Measurements from ENCODE around the gene MYL2.

Gene MYL2

DNA sequence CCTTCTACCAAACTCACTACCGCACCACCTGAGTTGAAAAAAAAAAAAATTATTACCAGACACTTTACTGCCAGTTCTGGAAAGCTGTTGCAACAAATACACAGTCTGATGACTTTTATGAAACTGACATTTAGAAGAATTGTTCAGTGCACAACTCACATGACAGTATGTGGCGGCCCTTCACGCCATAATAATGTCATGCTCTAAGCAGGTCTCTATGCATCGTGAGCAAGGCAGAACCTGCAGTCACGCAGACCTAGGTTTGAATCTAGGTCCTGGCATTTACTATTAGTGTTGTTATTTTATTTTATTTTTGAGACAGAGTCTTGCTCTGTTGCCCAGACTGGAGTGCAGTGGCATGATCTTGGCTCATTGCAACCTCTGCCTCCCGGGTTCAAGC lies 8.1 kb downstream of the MYL2 start:
- Histone ChIP-seq H3K9me2 (replicated peaks; ENCODE audit: control insufficient read depth, low read length) (no peaks in the 10 kb centered on the region), H3K36me3 (ENCODE audit: control insufficient read depth, low read length) (no peaks in the 10 kb centered on the region), H3K27ac (ENCODE audit: low read depth, low read length) (no peak overlapping the region), H3K79me2 (ENCODE audit: control insufficient read depth, low read length) (no peaks in the 10 kb centered on the region), H4K20me1 (ENCODE audit: control insufficient read depth, insufficient read depth, low read depth, low read length) (no peaks in the 10 kb centered on the region), H3K27me3 (ENCODE audit: control insufficient read depth, low read length) (no peaks in the 10 kb centered on the region), H3K4me2 (ENCODE audit: low read length) (no peak overlapping the region), H3K9me3 (ENCODE audit: control insufficient read depth, insufficient read depth, low read length) (no peaks in the 10 kb centered on the region), H3K4me1 (ENCODE audit: control insufficient read depth, low read length) (peaks cover 16% of the 10 kb centered on the region), H3K4me3 (ENCODE audit: low read length) (no peak overlapping the region), H3F3A (ENCODE audit: control insufficient read depth, insufficient read depth) (no peaks in the 10 kb centered on the region)
- TF ChIP-seq, protein P1, sequence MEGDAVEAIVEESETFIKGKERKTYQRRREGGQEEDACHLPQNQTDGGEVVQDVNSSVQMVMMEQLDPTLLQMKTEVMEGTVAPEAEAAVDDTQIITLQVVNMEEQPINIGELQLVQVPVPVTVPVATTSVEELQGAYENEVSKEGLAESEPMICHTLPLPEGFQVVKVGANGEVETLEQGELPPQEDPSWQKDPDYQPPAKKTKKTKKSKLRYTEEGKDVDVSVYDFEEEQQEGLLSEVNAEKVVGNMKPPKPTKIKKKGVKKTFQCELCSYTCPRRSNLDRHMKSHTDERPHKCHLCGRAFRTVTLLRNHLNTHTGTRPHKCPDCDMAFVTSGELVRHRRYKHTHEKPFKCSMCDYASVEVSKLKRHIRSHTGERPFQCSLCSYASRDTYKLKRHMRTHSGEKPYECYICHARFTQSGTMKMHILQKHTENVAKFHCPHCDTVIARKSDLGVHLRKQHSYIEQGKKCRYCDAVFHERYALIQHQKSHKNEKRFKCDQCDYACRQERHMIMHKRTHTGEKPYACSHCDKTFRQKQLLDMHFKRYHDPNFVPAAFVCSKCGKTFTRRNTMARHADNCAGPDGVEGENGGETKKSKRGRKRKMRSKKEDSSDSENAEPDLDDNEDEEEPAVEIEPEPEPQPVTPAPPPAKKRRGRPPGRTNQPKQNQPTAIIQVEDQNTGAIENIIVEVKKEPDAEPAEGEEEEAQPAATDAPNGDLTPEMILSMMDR (IDR thresholded peaks at IDR 0.05; ENCODE audit: low read depth, low read length, poor library complexity, severe bottlenecking): no peak
- TF ChIP-seq EZH2phosphoT487 (IDR thresholded peaks at IDR 0.05; ENCODE audit: borderline replicate concordance, low read length): no peak

DNA sequence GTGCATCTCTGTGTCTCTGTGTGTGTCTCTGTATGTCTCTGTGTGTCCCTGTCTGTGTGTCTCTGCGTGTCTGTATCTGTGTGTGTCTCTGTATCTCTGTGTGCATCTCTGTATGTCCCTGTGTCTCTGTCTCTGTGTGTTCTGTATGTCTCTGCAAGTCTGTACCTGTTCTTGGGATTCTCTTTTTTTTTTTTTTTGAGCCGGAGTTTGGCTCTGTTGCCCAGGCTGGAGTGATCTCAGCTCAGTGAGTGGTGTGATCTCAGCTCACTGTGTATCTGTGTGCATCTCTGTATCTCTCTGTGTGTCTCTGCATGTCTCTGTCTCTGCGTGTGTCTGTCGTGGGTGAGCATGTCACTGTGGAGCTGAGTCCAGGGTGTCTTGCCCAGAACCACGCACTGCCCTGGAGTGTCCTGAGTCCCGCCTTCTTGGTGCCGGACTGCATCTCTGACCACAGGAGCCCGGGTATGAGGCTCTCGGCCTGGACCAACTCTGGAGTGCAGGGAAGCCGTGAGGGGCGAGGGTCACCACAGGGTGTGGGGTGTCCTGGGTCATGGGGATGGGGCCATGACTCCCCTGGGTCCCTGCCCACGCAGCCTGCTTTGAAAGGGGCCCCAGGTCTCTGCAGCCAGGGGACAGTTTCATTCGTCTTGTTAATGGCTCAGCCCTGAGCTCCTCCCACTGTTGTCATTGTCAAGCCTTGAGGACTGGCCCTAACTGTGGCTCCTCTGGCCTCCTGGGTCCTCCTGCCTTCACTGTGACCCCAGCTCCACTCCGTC lies 11.8 kb downstream of the MYL2 start:
- H3K27me3 ChIP-seq (ENCODE audit: control insufficient read depth, low read length): no peaks in the 10 kb centered on the region
- no peak overlapping the region for H3K4me2 ChIP-seq (ENCODE audit: low read length)
- no peaks in the 10 kb centered on the region for H3K9me2 ChIP-seq (replicated peaks; ENCODE audit: control insufficient read depth, low read length)
- no peaks in the 10 kb centered on the region for H3K79me2 ChIP-seq (ENCODE audit: control insufficient read depth, low read length)
- peaks cover 5% of the 10 kb centered on the region; the same call in 1 of the 2 replicates for H3F3A ChIP-seq (ENCODE audit: control insufficient read depth, insufficient read depth)
- no peaks in the 10 kb centered on the region for H3K36me3 ChIP-seq (ENCODE audit: control insufficient read depth, low read length)
- H3K4me3 ChIP-seq (ENCODE audit: low read length): no peak overlapping the region
- H3K9me3 ChIP-seq (ENCODE audit: control insufficient read depth, insufficient read depth, low read length): no peaks in the 10 kb centered on the region
- no peak for TF ChIP-seq EZH2phosphoT487 (IDR thresholded peaks at IDR 0.05; ENCODE audit: borderline replicate concordance, low read length)
- TF ChIP-seq, protein P1 (IDR thresholded peaks at IDR 0.05; ENCODE audit: low read depth, low read length, poor library complexity, severe bottlenecking): no peak
- H3K4me1 ChIP-seq (ENCODE audit: control insufficient read depth, low read length): peaks cover 22% of the 10 kb centered on the region
- no peak overlapping the region for H3K27ac ChIP-seq (ENCODE audit: low read depth, low read length)
- no peaks in the 10 kb centered on the region for H4K20me1 ChIP-seq (ENCODE audit: control insufficient read depth, insufficient read depth, low read depth, low read length)

DNA sequence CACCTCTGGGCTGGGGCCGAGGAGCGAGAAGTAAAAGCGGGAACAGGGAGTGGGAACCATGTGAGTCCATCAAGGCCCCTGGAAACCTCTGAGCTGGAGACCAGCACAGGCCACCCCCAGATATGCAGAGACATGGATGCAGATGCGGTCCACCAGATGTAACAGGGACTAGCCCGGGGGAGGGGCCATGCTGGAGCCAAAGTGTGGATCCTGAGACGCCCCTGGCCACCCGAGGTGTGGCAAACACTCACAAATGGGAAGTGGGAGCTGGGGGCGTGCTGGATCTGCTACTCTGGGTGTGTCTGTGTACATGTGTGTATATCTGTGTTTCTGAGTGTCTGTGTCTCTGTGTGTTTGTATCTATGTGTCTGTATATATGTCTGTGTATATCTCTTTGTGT lies 12.8 kb downstream of the MYL2 start:
- Histone ChIP-seq H3K4me1 (ENCODE audit: control insufficient read depth, low read length) (peaks cover 13% of the 10 kb centered on the region), H3F3A (ENCODE audit: control insufficient read depth, insufficient read depth) (peaks cover 5% of the 10 kb centered on the region; the same call in 1 of the 2 replicates), H3K36me3 (ENCODE audit: control insufficient read depth, low read length) (no peaks in the 10 kb centered on the region), H3K4me3 (ENCODE audit: low read length) (no peak overlapping the region), H3K4me2 (ENCODE audit: low read length) (no peak overlapping the region), H3K9me2 (replicated peaks; ENCODE audit: control insufficient read depth, low read length) (no peaks in the 10 kb centered on the region), H3K9me3 (ENCODE audit: control insufficient read depth, insufficient read depth, low read length) (no peaks in the 10 kb centered on the region), H3K27ac (ENCODE audit: low read depth, low read length) (no peak overlapping the region), H4K20me1 (ENCODE audit: control insufficient read depth, insufficient read depth, low read depth, low read length) (no peaks in the 10 kb centered on the region), H3K27me3 (ENCODE audit: control insufficient read depth, low read length) (no peaks in the 10 kb centered on the region), H3K79me2 (ENCODE audit: control insufficient read depth, low read length) (no peaks in the 10 kb centered on the region)
- TF ChIP-seq, protein P1 (IDR thresholded peaks at IDR 0.05; ENCODE audit: low read depth, low read length, poor library complexity, severe bottlenecking): no peak
- no peak for TF ChIP-seq EZH2phosphoT487 (IDR thresholded peaks at IDR 0.05; ENCODE audit: borderline replicate concordance, low read length)
